Vagina (tissue), 2 donors: ENCODE data around the gene LY6G5C.

Experiments
- CTCF ChIP-seq, 3 experiments: fragments of 450-650 bp in 2 of 3; fragments of 200-600 bp in 1 of 3; sonication (generic) in 1 of 3; IDR thresholded peaks; one replicate each; pipeline ENCODE4 v1.5.1; 2017 to 2019; ENCODE audit warnings: antibody characterized with exemption in 3 of 3, mild to moderate bottlenecking in 2 of 3, moderate library complexity in 2 of 3
- POLR2A ChIP-seq, 2 donors: fragments of 450-650 bp; IDR thresholded peaks; one replicate each; pipeline ENCODE4 v1.6.1; 2017; ENCODE audit warnings: antibody characterized with exemption in 2 of 2, mild to moderate bottlenecking in 2 of 2, moderate library complexity in 2 of 2

- TF ChIP-seq CTCF (IDR thresholded peaks at IDR 0.05) (no peak), POLR2A (IDR thresholded peaks at IDR 0.05) (peak; percentile 73 to 83)
Measured at GRCh38 chr6:31665501-31666336, 15.1 kb downstream of the LY6G5C start, which contains the start of gene CSNK2B.
